ENCODE measurements around the gene FOXR1.

Gene FOXR1, protein sequence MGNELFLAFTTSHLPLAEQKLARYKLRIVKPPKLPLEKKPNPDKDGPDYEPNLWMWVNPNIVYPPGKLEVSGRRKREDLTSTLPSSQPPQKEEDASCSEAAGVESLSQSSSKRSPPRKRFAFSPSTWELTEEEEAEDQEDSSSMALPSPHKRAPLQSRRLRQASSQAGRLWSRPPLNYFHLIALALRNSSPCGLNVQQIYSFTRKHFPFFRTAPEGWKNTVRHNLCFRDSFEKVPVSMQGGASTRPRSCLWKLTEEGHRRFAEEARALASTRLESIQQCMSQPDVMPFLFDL

DNA sequence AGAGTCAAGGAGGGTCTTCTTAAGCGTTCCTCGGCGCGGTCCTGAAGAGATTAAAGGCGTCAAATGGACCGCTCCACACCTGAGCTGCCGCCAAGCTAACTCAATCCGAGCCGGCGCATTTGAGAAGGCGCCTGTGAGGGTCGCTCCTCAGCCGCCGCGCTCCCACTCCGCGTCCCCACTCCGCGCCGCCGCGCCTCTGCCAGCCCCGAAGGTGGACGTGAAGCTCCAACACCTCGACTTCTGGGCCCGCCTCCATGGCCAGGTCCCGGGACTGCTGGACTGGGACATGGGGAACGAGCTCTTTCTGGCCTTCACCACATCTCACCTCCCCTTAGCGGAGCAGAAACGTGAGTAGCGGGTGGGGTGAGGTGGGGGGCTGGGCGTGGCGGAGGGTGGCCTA is at the start of gene FOXR1:
TSS of gene FOXR1 (plus strand) at position 116 of the 400 bp plus-strand sequence. CDS start at position 287, 171 bp downstream.
- no peak for DNase-seq (ENCODE audit: low read depth in 2 of 2, low spot score in 1 of 2)

DNA sequence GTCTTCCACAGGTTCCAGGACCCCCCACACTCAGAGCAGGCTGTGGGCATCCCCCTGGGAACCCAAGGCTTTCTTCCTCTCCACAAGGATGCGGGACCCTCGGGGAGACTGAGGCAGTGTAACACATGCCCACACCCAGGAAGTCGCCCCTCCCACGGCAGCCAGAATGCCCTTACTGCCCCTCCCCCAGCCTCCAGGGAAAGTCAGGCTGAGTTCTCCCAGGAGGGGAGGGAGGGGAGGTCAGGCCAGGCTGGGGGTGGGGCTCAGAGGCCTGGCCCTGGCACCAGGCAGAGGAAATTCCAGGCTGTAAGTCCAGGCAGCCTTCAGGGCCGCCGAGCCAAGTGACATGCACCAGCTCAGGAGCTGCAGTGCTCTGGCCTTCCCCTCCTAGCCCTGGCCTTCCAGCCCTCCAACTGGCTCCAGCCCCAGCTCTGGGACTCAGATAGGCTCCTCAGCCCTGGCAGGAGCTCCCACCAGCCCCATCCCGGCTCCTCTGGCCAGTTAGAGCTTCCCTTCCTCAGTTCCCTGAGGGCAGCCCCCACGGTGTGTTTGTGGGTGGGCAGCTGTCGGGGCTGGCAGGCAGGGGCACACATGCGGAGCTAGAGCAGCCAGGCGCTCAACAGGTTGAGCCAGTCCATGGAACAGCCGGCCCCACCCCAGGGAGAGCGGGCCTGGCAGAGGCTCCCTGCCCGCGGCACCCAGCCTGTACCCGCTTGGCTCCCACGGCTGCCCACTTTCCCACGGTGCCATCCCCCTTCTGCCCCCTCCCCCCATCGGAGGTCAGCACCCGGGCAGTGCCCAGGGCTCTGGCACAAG is 49.4 kb upstream of the FOXR1 start:
- DNase-seq (ENCODE audit: low read depth in 2 of 2, low spot score in 1 of 2) = no peak

DNA sequence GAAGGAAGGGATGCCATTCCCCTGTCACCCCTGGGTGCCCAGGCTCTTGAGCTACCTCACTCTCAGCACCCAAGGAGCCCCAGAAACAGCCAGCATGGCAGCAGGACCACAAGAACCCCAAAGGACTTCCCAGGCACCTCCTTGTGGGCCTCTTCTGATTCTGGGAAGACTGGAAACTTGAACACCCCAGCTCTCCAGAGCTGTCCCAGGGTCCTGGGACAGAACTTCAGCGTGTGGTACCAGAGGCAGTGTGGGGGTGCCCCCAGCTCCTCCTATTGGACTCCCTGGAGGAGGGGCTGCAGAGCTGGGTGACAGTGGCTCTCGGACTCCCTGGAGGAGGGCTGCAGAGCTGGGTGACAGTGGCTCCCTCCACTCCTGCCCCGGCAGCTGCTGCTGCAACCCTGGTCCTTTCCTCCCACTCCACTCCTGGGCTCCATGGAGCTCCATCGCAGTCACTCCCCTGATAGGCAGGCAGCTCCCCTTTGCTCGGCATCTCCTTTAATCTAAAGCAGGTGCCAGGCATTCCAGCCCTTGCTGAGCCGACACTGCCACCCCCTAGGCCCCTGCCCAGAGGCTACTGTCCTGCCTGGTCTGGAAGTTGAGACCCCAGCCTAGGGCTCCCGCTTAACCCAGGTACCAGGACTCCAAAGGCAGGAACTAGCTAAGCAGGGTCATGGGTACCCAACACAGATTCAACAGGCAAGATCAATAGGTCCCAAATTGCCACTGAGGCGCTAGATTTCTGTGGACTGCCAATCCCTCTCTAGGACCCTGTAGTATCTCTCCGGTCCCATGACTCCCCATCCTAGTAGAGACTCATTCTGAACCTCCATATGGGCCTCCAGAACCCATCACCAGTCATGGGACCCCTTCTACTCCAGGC is 48.6 kb upstream of the FOXR1 start:
- no peak for DNase-seq (ENCODE audit: low read depth in 2 of 2, low spot score in 1 of 2)

DNA sequence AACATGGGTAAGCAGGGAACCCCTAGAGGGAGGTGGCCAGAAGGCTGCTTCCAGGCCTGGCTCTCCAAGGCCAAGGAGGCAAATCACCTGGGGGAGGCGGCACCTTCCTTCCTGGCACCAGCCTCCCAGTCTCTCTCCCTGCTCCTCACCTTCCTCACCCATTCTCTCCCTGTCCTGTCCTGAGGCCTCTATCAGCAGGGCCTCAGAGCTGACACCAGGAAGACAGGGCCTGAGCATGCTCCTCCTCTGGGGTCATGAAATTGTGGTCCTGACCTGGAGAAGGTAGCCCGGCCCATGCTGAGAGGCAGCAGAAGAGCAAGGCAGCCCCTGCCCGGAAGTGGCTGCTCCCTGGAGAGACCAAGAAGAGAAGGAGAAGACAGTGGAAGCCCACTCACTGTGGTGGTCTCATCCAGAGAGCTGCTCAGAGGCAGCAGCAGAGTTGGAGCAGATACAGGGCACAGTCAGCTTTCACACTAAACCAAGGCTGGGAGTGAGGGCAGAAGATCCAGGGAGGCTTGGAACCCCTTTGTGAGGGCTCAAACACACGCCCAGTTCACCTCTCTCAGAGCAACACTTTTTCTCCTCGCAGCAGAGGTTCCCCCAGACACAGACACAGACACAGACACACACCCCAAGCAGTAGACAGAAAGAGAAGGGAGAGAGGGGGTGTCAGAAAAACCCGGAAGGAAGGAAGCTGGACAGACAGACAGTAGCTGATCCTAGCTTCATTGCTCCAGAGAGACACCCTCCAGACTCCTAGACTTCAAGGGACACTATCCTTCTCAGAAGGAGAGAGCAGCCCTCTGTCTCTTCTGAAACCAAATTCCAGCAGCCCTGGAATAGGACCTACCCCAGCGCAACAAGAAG is 47.6 kb upstream of the FOXR1 start:
- no peak for DNase-seq (ENCODE audit: low read depth in 2 of 2, low spot score in 1 of 2)

DNA sequence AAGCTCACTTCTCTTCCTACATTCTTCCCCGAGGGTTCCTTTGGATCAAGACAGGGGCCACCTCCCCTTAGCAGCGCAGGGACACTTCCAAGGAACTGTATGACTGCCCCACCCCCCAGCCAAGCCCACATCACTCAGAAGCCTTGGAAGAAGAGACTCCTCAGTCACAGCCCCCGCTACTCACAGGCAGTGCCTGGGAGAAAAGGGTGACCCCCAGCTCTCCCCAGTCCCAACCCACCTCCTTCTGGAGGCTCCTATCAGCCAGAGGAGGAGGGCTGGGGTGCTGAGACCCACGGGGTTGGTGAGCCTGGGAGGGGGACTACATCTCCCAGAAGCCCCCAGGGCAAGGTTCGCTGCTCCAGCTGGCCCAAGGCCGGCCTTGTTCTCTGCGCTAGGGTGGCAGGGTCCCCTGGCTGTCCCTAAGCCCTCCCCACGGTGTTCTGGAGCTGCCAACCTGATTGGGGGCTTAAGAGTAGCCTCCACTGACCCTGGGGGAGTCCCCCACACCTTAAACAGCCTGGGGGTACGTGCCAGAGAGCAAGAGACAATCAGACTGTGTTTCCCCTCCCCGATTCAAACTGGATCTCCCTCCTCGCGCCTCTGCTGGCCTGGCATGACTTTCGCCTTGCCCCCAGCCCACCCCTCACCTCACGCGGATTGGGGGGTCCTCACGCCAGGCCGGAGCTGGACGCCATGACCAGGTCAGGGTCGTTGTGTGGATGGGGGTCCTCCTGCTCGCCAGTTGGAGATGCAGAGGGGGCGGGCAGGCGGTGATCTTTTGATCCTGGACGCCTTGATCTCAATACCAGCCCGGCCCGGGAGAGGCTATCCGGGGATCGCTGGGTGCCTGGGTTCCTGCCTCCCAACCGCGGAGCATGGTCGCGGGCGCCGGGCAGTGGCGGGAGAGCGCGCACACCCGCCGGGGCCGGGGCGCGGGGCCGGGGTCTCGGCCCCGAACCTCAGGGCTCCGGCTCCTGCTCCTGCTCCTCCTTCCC is 46.7 kb upstream of the FOXR1 start:
- DNase-seq (ENCODE audit: low read depth in 2 of 2, low spot score in 1 of 2) = no peak

DNA sequence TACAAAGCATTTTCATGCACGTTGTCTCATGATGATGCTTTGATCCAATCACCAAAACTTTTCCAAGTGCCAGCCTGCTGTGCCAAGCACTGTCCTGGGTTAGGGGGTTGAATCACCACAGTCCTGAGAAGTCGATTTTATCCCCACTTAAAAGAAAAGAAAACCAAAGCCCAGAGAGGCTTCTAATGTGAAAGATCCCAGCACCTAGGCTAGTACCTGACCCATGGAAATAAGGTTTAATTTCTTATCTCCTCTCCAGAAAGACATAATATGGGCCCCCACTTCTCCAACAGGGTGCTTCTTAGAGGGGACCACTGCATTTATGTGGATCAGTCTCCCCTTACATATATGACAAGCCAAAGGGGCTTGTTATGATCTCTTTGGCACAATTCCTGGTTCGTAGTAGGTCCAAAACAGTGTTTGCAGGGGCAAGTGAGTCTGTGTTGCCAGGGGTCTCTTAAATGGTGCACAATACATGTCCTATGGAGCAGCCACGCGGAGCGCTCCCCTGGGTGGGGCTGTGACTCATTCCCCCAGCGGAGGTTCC is 43.9 kb upstream of the FOXR1 start:
- no peak for DNase-seq (ENCODE audit: low read depth in 2 of 2, low spot score in 1 of 2)

DNA sequence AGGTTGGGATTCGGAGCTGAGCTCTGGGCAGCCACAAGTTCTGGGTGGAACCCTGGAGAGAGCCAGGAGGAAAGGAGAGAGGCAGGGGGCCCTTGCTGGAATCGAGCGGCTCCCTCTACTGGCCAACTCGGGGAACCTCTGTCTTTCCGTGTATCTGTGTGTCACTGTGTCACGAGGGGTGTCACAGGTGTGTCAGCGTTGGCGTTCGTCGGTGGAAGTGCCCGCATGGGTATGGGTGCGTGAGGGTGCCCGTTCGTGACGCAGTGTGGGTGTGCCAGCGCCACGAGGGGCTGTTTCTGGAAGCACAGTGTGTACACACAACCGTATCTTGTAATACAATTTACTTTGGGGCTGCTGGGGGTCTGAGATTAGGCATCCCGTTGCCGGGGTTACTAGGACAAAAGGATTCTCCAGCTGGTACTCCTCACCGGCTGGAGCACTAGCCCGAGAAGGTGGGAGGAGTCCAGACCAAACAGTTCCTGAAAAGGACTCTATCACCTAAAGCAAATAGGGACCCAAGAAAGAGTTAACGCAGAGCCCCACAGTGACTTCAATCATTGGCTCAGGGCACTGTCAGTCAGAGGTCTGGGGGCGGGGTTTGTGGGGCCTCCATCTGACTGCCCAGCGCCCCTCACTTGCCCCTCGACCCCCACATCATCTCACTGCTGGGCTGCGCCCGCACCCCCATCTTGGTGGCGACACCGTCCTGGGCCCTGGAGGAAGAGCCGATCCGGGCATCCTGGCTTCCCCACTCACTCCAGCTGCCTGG is 43.3 kb upstream of the FOXR1 start:
- DNase-seq (ENCODE audit: low read depth in 2 of 2, low spot score in 1 of 2) = peak; percentile 83 to 89

DNA sequence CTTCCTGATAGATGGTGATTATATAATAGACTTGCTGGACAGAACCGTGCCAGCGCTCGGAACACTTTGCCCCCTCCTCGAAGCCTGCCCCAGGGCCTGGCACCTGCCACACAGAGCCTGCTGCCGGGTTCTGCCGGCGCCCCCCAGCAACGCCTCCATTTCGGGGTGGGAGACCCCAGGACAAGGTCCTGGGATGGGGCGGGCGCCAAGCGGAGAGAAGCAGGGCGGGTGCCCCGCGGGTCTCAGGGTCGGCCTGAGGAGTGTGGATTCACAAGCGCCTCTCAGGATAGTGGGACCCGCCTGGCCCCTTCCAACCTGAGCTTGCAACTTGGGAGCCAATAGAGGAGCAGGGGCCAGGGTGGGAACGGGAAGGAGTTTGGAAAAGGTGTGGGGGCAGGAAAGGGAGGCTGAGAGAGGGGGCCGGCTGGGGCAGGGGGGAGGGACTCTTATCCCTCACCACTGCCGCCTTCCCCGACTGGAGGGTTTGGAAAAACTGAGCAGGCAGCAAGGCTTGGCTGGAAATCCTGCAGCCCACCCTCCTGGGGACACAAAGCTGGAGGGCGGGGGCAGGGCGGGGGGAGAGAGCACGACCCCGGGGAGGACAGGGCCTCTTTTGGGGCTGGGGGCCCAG is 42.6 kb upstream of the FOXR1 start:
- DNase-seq (ENCODE audit: low read depth in 2 of 2, low spot score in 1 of 2) = no peak

DNA sequence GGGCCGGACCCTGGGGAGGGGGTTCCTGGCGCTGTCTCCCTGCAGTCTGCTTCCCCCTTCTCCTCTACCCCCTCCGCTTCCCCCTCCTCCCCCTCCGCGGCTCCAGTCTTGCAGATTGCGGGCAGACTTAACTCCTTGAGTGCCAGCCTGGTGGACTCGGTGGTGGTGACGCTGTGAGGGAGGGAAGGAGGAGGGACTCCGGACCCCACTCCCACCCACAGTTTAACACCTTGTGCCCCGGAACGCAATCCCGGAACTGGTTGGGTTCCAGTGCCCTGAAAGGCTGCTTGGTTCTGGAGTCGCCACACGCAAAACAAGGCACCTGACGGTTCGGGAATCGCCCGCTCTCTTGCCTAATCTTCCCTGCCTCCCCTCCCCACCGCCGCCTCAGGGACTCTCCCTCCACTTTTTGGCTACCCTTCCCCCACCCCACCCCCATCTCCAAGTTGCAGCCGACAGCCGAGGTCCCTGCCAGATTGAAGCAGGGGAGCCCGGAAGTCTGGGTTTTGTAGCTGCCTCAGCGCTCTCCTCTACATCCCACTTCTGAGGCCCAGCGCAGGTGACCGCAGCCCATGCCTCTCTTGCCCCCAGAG is 42.0 kb upstream of the FOXR1 start:
- DNase-seq (ENCODE audit: low read depth in 2 of 2, low spot score in 1 of 2) = no peak

DNA sequence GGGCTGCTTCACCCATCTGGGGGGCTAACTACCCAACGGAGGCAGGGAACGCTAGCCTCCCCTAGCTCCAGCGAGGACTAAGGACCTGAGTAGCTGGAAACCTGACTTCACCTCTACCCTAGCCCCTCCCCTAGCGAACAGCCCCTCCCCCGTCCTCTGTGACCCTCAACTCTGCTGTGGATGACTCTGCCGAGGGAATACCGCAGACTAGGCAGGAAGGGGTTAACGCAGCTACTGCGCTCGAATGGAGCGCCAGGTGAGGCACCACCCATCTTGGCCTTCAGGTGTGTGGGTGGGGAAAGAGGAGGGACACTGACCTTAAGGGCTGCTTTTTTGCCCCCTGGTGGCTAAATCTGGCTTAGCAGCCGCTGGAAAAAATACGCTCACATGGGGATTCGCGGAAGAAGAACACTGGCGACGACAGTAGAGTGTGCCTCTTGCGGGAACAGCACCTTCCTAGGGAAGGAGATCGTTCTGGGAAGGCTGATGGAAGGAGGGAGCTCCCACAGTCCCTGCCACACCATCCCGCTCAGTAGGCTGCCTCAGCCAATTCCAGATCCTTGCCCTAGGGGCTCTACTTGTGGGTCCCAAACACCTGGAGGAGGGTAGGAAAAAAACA is 41.4 kb upstream of the FOXR1 start:
- peak; percentile 63 to 84 for DNase-seq (ENCODE audit: low read depth in 2 of 2, low spot score in 1 of 2)

DNA sequence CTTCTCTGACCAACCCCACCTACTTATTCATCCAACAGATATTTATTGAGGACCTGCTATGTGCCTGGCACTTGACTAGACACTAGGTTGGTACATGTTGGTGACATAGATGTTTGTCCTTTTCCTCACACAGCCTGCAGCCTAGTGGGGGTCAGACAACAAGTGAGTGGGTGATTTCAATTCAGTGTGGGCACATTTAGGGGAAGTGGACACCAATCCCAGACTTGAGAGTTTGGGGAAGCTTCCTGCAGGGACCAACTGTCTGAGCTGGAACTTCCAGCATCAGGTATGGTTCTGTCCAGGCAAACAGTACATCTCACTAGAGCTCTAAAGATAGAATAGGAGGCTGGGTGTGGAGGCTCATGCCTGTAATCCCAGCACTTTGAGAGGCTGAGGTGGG is 40.0 kb upstream of the FOXR1 start:
- no peak for DNase-seq (ENCODE audit: low read depth in 2 of 2, low spot score in 1 of 2)

DNA sequence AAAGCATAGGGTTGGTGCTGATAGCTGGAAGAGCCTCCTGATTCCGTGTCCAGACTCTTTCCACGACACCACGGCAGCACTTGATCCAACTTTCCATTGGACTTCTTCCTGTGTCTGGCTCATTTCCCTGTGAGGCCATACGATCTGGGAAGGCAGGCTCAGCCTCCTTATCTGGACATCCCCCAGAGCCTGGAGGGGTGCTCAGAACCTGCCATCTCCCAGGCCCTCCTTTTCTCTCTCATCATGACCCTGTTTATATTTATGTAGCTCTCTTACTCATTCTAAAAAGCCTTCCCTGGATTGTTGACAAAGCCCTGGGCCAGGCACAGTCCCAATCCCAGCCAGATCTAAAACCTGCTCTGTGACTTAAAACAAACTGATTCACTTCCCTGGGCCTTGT is 38.1 kb upstream of the FOXR1 start:
- no peak for DNase-seq (ENCODE audit: low read depth in 2 of 2, low spot score in 1 of 2)

DNA sequence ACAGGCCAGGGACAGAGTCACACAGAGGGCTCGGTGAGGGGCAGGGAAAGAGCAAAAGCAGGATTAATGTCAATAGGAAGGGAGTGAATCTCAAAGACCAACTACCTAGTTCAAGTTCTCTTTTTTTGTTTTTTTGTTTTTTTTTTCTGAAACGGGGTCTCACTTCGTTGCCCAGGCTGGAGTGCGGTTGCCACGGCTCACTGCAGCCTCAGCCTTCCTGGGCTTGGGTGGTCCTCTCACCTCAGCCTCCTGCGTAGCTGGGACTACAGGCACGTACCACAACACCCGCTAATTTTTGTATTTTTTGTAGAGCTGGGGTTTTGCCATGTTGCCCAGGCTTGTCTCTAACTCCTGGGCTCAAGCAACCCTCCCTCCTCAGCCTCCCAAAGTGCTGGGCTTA is 36.2 kb upstream of the FOXR1 start:
- DNase-seq (ENCODE audit: low read depth in 2 of 2, low spot score in 1 of 2) = no peak

DNA sequence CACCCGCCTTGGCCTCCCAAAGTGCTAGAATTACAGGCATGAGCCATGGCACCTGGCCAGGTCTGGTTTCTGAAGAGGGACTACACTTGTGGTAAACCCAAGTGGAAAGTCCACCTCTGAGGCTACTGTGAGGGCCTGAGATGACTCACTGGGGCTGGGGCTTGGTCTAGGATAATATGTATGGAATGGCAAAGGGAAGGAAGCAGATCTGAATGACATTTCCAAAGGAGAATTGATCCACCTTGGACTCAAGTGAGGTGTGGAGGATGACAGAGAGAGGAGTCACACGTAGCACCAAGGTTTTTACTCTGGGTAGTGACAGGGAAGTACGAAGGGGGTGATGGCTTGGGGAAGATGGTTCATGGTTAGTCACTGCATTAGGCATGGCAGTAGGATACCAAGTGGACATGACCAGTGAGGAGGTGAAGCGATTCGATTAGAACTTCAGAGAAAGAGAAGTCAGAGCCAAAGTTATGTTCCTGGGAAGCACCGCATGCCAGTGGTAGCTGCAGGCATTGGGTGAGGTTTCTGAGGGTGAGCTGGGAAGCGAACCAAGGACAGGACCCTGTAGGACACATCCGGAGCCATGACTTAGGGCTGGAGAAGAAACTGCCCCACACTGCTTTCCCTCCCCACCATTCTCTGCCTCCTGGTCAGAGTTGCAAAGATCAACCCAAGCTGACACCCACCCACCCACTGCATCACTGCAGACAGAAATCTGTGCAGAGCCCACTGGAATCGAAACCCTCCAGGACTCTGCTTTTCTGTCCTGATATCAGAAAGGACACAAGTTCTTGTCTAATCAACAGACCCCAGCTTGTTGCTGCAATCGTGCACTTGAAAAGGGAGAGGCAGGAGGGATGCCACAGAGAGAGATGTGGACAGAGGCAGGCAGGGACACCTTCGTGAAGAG is 32.8 kb upstream of the FOXR1 start:
- no peak for DNase-seq (ENCODE audit: low read depth in 2 of 2, low spot score in 1 of 2)

DNA sequence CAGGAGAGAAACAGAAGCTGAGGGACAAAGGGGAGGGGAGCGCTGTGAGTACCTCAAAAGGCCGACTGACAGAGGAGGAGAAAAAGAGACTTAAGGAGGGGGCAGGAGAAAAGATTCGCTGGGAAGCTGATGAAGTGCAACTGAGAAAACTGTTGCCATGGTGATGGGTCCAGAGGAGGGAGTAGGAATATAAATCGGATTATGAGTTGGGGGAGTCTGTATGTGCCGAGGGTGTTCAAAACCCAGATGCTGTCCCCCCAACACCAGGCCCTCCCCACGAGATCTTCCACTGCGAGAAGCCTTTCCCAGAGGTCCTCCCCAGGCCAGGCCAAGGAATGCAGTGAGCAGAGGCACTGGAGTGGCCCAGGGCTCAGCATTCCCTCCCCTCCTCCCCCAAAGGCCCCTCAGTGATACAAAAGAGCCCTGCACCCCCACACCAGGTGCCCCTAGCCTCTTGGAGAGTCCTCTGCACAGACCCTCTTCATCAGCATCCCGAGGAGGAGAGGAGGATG is 32.1 kb upstream of the FOXR1 start:
- DNase-seq (ENCODE audit: low read depth in 2 of 2, low spot score in 1 of 2) = no peak

All from stimulated activated CD8-positive, alpha-beta memory T cell treated with anti-CD3 and anti-CD28 coated beads, Interleukin-4, amount 100 ng/mL, for 4 hours (primary cell).